ENCODE measurements around the gene PKP4.

- TF ChIP-seq CTCF (conservative IDR thresholded peaks at IDR 0.05): no peak
- no peak for TF ChIP-seq ZFX (IDR thresholded peaks at IDR 0.05)
Measured at GRCh38 chr2:158668001-158668765, 211.4 kb downstream of the PKP4 start.
